Left lung (tissue), 10 donors: ENCODE results near the gene C1QTNF6. TPM values are rescaled to one million over a fixed set of nuclear protein-coding genes. Genes with fewer than 3 reads are reported as not detected.

Experiments
- ATAC-seq: fragments of 200-7000 bp; cut with Tn5 transposase; one replicate; pipeline ENCODE4 v1.9.1; 2020; ENCODE audit warnings: moderate library complexity
- DNase-seq, 4 donors: peaks; one replicate each; pipeline ENCODE4 v3.0.0-alpha.2; 2013 to 2020
- H3K27ac ChIP-seq, 2 donors: fragments of 200-600 bp; sonication (generic) in 1 of 2; one replicate each; pipeline versions ENCODE4 v1.5.0 to v1.8.0; 2020 to 2021
- H3K27me3 ChIP-seq, 2 donors: fragments of 200-600 bp; sonication (generic) in 1 of 2; one replicate each; pipeline versions ENCODE4 v1.5.0 to v1.8.0; 2020 to 2021
- H3K36me3 ChIP-seq, 2 donors: fragments of 200-600 bp; sonication (generic) in 1 of 2; one replicate each; pipeline versions ENCODE4 v1.5.0 to v1.8.0; 2020 to 2021
- H3K4me1 ChIP-seq, 2 donors: fragments of 200-600 bp; one replicate each; pipeline ENCODE4 v1.8.0; 2021
- H3K4me3 ChIP-seq, 2 donors: fragments of 200-600 bp; sonication (generic) in 1 of 2; one replicate each; pipeline versions ENCODE4 v1.5.0 to v1.8.0; 2020 to 2021; ENCODE audit warnings: mild to moderate bottlenecking in 1 of 2
- H3K9me3 ChIP-seq, 2 donors: fragments of 200-600 bp; sonication (generic) in 1 of 2; one replicate each; pipeline versions ENCODE4 v1.5.0 to v1.8.0; 2020 to 2021
- CTCF ChIP-seq, 2 donors: fragments of 200-600 bp; sonication (generic) in 1 of 2; IDR thresholded peaks; one replicate each; pipeline versions ENCODE4 v1.5.0 to v1.8.0; 2021; ENCODE audit warnings: antibody characterized with exemption in 2 of 2
- intact Hi-C, 2 donors: fragments of 100-400 bp; cut with DNase I; formaldehyde crosslinking; loops; one replicate each; pipeline versions ENCODE4 v1.11.2 to v1.14.2; 2022
- polyA plus RNA-seq, 6 donors: library from polyadenylated mRNA; unstranded; fragments of 120-200 nt; gene quantifications; one replicate each; pipeline ENCODE4 v1.2.1, GENCODE V29; 2013; ENCODE audit not compliant: insufficient read length in 6 of 6
- total RNA-seq, 2 donors: library from RNA; stranded (reverse); fragmentation: NEBNext Ultra II Directional; extraction: Animal tissue kit (Norgen Biotek cat#: 25700); gene quantifications; one replicate each; pipeline ENCODE4 v1.2.1, GENCODE V29; 2021
- donor health status: DM: no; HTN: yes; CAD: no.
- donor health status: DM: no; HTN: no; CAD: no.

Gene C1QTNF6
- total and polyA plus RNA-seq, 8 donors, result 7.2 to 28.8 (median 24.4) TPM

DNA sequence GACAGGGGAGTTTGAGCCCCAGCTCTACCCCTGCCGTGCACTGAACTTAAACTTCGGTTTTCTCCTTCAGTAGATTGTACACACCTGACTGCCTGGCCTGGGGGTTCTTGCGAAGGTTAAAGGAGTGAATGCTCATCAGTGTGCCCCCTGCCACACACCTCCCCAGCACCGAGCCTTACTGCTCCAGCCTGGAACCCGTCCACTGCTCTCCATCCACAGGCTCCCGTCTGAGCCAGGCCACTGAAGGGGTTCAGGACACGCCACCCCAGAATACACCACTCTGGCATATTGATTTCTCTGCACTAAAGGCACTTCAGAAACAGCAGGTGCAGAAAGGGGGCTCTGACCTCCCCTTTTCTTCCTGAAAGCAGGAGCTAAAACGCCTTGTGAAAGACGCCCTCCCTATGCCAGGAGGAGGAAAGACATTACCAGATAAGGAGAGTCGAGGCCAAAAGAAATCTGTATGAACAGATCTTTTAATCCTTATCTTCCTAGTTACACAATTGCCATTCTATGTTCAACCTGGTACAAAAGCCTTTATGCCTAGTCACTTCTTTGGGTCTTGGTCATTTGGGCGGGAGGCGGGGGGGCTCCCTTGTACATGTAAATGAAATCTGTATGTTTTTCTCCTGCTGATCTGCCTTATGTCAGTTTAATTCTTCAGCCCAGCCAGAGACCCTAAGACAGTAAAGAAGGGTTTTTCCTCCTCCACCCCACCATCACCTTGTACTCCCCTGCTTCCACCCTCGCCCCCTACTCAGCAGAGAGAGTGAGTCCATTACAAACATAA is 26.1 kb upstream of the C1QTNF6 start:
- intact Hi-C loops, result no loop called here
- Histone ChIP-seq H3K27me3 (peaks cover 0 to 26% of the 10 kb centered on the region in 2 donors), H3K9me3 (no peaks in the 10 kb centered on the region), H3K4me1 (peaks cover 0 to 5% of the 10 kb centered on the region in 2 donors), H3K36me3 (no peaks in the 10 kb centered on the region), H3K4me3 (no peak overlapping the region), H3K27ac (no peak overlapping the region)
- ATAC-seq (no peak), DNase-seq (peak in 1 of 4 donors; percentile 23)
- TF ChIP-seq CTCF (IDR thresholded peaks at IDR 0.05), result no peak

DNA sequence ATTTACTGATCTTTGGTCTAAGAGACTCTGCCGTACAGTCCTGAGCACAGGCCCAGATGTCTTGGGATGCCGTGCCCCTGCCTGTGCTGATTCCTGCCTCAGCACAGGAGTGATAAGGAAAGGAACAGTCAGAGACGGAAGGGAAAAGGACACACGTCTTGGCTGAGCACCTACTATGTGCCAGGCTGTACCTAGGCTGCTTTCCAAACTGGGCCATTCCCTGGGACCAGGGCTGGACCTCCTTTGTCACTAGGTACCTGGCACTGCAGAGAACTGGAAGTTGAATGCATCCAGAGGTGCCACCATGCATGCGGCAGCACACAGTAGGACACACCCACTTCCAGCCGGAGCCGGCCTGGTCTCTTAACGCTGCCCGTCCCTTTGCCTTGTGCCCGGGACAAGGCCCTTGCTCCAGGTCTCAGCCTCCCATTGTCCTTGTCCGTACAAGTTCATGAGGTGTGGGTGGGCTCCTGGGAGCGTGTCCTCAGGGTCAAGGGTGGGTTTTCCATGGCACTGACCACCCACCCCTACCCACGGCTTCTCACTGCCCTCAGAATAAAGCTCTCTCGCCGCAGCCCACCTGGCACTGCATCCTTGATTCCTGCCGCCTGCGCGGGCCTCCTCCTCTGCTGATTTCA is 25.3 kb upstream of the C1QTNF6 start:
- intact Hi-C loops, result no loop called here
- DNase-seq (no peak), ATAC-seq (no peak)
- Histone ChIP-seq H3K4me3 (no peak overlapping the region), H3K27ac (no peak overlapping the region), H3K36me3 (no peaks in the 10 kb centered on the region), H3K4me1 (no peaks in the 10 kb centered on the region), H3K9me3 (no peaks in the 10 kb centered on the region), H3K27me3 (peaks cover 0 to 18% of the 10 kb centered on the region in 2 donors)
- no peak for TF ChIP-seq CTCF (IDR thresholded peaks at IDR 0.05)

GRCh38 chr22:37212174-37212906 is 24.3 kb upstream of the C1QTNF6 start, which contains the start of gene SSTR3:
Gene SSTR3 (minus strand): TSS chr22:37212477. CDS start chr22:37207803, 4,674 bp downstream.
- DNase-seq (no peak), ATAC-seq (peak; percentile 41)
- no peak within 1 kb of the TSS for H3K27ac ChIP-seq
- no peaks in the 10 kb centered on the region for H3K9me3 ChIP-seq
- H3K4me1 ChIP-seq, result no peaks in the 10 kb centered on the region
- H3K36me3 ChIP-seq, result no peaks in the 10 kb centered on the region
- intact Hi-C loops, result no loop called here
- peaks cover 0 to 16% of the 10 kb centered on the region in 2 donors for H3K27me3 ChIP-seq
- no peak within 1 kb of the TSS for H3K4me3 ChIP-seq
- no peak for TF ChIP-seq CTCF (IDR thresholded peaks at IDR 0.05)

- no peaks in the 10 kb centered on the region for H3K9me3 ChIP-seq
- intact Hi-C loops, result no loop called here
- DNase-seq, result no peak
- H3K27me3 ChIP-seq, result peaks cover 0 to 16% of the 10 kb centered on the region in 2 donors
- H3K4me3 ChIP-seq, result no peak overlapping the region
- H3K4me1 ChIP-seq, result no peaks in the 10 kb centered on the region
- no peak for ATAC-seq
- no peaks in the 10 kb centered on the region for H3K36me3 ChIP-seq
- no peak overlapping the region for H3K27ac ChIP-seq
- no peak for TF ChIP-seq CTCF (IDR thresholded peaks at IDR 0.05)
Measured at GRCh38 chr22:37211866-37212173, 23.8 kb upstream of the C1QTNF6 start.
